Upper lobe of left lung (tissue), 6 donors: Measurements from ENCODE around the gene LCK. TPM values are rescaled to one million over a fixed set of nuclear protein-coding genes. Genes with fewer than 3 reads are reported as not detected.

ENCODE experiments used
- ATAC-seq, 2 donors: fragments of 200-7000 bp; cut with Tn5 transposase; one replicate each; pipeline ENCODE4 v1.9.1; 2022; ENCODE audit warnings: mild to moderate bottlenecking in 2 of 2, moderate library complexity in 2 of 2; ENCODE audit not compliant: low FRiP score in 2 of 2
- DNase-seq, 2 donors: peaks; one replicate each; pipeline ENCODE4 v3.0.0-alpha.2; 2019 to 2020
- H3K27ac ChIP-seq, 4 donors: fragments of 200-600 bp; sonication (generic); one replicate each; pipeline ENCODE4 v1.5.1; 2016 to 2019
- H3K27me3 ChIP-seq, 4 donors: fragments of 200-600 bp; sonication (generic); one replicate each; pipeline ENCODE4 v1.5.1; 2017 to 2019
- H3K36me3 ChIP-seq, 4 donors: fragments of 200-600 bp; sonication (generic); one replicate each; pipeline ENCODE4 v1.5.1; 2016 to 2019
- H3K4me1 ChIP-seq, 4 donors: fragments of 200-600 bp; sonication (generic); one replicate each; pipeline ENCODE4 v1.5.1; 2018 to 2019
- H3K4me3 ChIP-seq, 4 donors: fragments of 200-600 bp; sonication (generic); one replicate each; pipeline ENCODE4 v1.5.1; 2017 to 2019; ENCODE audit warnings: mild to moderate bottlenecking in 2 of 4, moderate library complexity in 1 of 4
- H3K9me3 ChIP-seq, 4 donors: fragments of 200-600 bp; sonication (generic); one replicate each; pipeline ENCODE4 v1.5.1; 2018 to 2019
- EP300 ChIP-seq, 4 donors: sonication (generic); formaldehyde crosslinking; IDR thresholded peaks; one replicate each; pipeline ENCODE4 v1.5.1; 2017; ENCODE audit warnings: antibody characterized with exemption in 4 of 4, control low read depth in 2 of 4
- POLR2A ChIP-seq, 4 donors: fragments of 450-650 bp; IDR thresholded peaks; one replicate each; pipeline ENCODE4 v1.5.1; 2016 to 2017; ENCODE audit warnings: antibody characterized with exemption in 4 of 4, mild to moderate bottlenecking in 2 of 4
- POLR2AphosphoS5 ChIP-seq, 2 donors: sonication (generic); formaldehyde crosslinking; IDR thresholded peaks; one replicate each; pipeline ENCODE4 v1.5.1; 2017; ENCODE audit warnings: antibody characterized with exemption in 2 of 2
- WGBS, 2 donors: methylation state at CpG; one replicate each; pipeline ENCODE4 v1.1.5; 2017 to 2018; 5-methylcytosine and 5-hydroxymethylcytosine counted together
- total RNA-seq, 6 donors: library from RNA; depleted of rRNA in 4 of 6; stranded (reverse); fragments of >200 nt in 4 of 6; gene quantifications; one replicate each; pipeline versions ENCODE4 v1.1.0 to v1.2.1, GENCODE V29; 2016 to 2021
- TF ChIP-seq, protein P1 (sequence below), 6 experiments: fragments of 450-650 bp in 4 of 6; fragments of 200-600 bp in 2 of 6; sonication (generic) in 2 of 6; IDR thresholded peaks; one replicate each; pipeline ENCODE4 v1.5.1; 2016 to 2019; ENCODE audit warnings: antibody characterized with exemption in 6 of 6
- donor health status: DM: no; HTN: no; CAD: no; lungs with moderate emphysema.
- donor health status: DM: no; HTN: yes; CAD: no; lungs with severe emphysema.

Gene LCK
- total RNA-seq, 6 donors from 2014 or later, result 5.1 to 25.1 (median 7.7) TPM

DNA sequence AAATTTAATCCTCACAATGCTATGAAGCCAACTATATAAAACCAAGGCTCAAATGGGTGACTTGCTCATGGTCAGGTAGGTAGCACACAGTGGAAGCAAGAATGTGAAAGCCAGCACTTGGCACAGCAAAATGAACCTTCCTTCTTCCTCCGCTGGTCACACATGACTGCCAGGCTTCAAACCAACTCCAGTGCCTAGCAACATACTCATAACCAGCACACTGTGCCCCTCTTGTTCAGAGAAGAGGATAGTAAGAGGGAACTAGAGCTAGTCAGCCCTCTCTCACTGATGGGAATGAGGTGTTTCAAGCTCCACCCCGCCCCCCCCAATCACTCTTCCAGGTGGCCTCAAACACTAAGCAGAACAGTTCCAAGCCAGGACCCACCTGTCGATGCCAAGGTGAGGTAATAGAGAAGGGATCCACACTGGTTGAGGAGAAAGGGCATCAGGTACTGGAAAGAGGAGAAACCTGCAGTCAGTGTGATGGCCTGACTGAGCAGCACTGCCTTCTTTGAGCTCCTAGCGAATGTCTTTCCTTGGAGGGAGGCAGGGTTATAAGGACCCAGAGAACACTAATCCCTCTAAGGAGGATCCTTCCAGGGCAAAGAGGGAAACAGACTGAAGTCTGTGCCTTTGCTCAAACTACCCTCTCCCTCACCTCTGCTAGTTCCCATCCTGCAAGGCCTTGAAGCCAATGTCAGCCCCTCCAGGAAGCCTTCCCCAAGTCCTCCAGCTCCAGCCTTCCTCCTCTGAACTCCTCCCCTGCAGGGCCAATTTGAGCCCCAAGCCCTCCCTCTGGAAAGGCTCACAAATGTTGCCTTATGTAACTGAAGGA is 30.1 kb upstream of the LCK start:
- peaks cover 15 to 51% (median 34%) of the 10 kb centered on the region in 4 donors for H3K36me3 ChIP-seq
- ATAC-seq (no peak), DNase-seq (no peak)
- TF ChIP-seq POLR2A (IDR thresholded peaks at IDR 0.05), result no peak
- no peak for TF ChIP-seq EP300 (IDR thresholded peaks at IDR 0.05)
- TF ChIP-seq POLR2AphosphoS5 (IDR thresholded peaks at IDR 0.05), result no peak
- TF ChIP-seq, protein P1, sequence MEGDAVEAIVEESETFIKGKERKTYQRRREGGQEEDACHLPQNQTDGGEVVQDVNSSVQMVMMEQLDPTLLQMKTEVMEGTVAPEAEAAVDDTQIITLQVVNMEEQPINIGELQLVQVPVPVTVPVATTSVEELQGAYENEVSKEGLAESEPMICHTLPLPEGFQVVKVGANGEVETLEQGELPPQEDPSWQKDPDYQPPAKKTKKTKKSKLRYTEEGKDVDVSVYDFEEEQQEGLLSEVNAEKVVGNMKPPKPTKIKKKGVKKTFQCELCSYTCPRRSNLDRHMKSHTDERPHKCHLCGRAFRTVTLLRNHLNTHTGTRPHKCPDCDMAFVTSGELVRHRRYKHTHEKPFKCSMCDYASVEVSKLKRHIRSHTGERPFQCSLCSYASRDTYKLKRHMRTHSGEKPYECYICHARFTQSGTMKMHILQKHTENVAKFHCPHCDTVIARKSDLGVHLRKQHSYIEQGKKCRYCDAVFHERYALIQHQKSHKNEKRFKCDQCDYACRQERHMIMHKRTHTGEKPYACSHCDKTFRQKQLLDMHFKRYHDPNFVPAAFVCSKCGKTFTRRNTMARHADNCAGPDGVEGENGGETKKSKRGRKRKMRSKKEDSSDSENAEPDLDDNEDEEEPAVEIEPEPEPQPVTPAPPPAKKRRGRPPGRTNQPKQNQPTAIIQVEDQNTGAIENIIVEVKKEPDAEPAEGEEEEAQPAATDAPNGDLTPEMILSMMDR (IDR thresholded peaks at IDR 0.05), result no peak
- no peaks in the 10 kb centered on the region for H3K27me3 ChIP-seq
- H3K4me1 ChIP-seq, result peaks cover 19 to 33% (median 29%) of the 10 kb centered on the region in 4 donors
- H3K27ac ChIP-seq, result peak overlapping the region; percentile 89 to 97 (median 92)
- WGBS, 2 donors, result 89 to 91% methylated on average over 3 to 4 of the region's 4 CpGs
- peak overlapping the region in 3 of 4 donors; percentile 85 to 93 (median 90) for H3K4me3 ChIP-seq
- H3K9me3 ChIP-seq, result no peaks in the 10 kb centered on the region

- Histone ChIP-seq H3K4me1 (peaks cover 19 to 33% (median 29%) of the 10 kb centered on the region in 4 donors), H3K27me3 (no peaks in the 10 kb centered on the region), H3K4me3 (peak overlapping the region; percentile 83 to 93 (median 88)), H3K36me3 (peaks cover 13 to 51% (median 35%) of the 10 kb centered on the region in 4 donors), H3K27ac (peak overlapping the region; percentile 89 to 97 (median 92)), H3K9me3 (no peaks in the 10 kb centered on the region)
- 9 to 15% methylated on average over 13 of the region's 13 CpGs for WGBS, 2 donors
- ATAC-seq (no peak), DNase-seq (no peak)
- TF ChIP-seq EP300 (IDR thresholded peaks at IDR 0.05) (no peak), POLR2A (IDR thresholded peaks at IDR 0.05) (no peak), POLR2AphosphoS5 (IDR thresholded peaks at IDR 0.05) (no peak)
- TF ChIP-seq, protein P1 (IDR thresholded peaks at IDR 0.05), result no peak
These were observed 29.5 kb upstream of the LCK start for GRCh38 chr1:32221581-32221979.

DNA sequence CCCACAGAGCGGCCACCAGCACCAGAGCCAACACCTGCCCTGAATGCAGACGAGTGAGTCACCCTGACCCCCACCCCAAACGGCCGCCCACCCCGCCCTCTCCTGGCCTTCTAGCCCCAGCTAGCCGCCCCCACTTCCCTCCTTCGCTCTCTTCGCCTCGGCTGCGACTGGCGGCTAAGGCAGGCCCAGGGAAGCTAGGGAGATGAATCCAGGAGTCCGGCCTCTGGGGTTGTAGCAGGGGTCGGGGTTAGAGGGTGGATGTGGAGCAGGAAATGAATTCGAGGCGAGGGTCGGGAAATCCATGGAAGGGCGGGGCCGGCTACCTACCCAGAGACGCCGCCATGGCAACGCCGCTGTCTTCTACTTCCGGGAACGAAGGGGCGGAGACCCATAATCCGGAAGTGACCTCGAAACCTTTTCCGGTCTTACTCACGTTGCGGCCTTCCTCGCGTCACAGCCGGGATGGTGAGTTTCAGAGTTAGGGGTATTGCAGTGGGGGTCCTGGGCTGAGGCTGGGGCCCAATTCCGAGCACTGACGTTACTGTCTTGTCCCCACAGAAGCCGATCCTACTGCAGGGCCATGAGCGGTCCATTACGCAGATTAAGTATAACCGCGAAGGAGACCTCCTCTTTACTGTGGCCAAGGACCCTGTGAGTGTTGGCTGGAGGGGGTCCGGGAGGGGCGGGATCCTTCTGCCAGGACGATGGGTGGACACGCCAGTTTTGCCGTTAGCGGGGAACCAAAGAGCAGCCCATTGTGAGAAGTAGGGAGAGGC is 28.9 kb upstream of the LCK start, which contains the start of the genes EIF3I and TMEM234:
TSS of gene EIF3I (plus strand) at position 428 of the 776 bp plus-strand sequence. CDS start at position 463, 35 bp downstream.
TSS of gene TMEM234 (minus strand) at position 374 of the 776 bp plus-strand sequence. CDS start at position 343, 31 bp downstream.
- WGBS, 2 donors, result 0 to 1% methylated on average over 33 to 43 of the region's 46 CpGs
- Histone ChIP-seq H3K4me1 (peaks cover 19 to 33% (median 29%) of the 10 kb centered on the region in 4 donors), H3K4me3 (peak within 1 kb of the TSS; percentile 83 to 93 (median 88)), H3K9me3 (no peaks in the 10 kb centered on the region), H3K27ac (peak within 1 kb of the TSS; percentile 89 to 97 (median 92)), H3K27me3 (no peaks in the 10 kb centered on the region), H3K36me3 (peaks cover 9 to 51% (median 37%) of the 10 kb centered on the region in 4 donors)
- DNase-seq, result peak; percentile 87 to 96
- ATAC-seq, result peak; percentile 95 to 98
- peak in 1 of 4 donors; percentile 74 for TF ChIP-seq EP300 (IDR thresholded peaks at IDR 0.05)
- TF ChIP-seq, protein P1 (IDR thresholded peaks at IDR 0.05), result no peak
- peak; percentile 97 to 99 for TF ChIP-seq POLR2AphosphoS5 (IDR thresholded peaks at IDR 0.05)
- peak in 3 of 4 donors; percentile 62 to 81 (median 62) for TF ChIP-seq POLR2A (IDR thresholded peaks at IDR 0.05)

DNA sequence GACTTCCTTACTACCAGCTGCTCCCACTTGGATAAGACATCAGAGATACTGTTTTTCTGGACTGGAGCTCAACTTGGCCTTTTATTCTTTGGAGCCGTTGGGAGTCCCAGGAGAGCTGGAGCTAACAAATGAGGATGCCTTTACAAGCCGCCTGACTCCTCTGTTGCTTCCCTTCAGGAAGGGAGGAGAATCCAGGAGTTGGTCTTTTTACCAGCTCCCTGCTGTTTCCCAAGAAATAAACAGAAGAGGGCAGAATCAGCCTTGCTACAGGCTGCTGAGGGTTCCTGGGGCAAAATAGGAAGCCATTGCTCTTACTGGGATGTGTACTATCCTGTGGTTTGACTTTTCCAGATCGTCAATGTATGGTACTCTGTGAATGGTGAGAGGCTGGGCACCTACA is 27.4 kb upstream of the LCK start:
- WGBS, 2 donors, result 73 to 91% methylated on average over 3 of the region's 3 CpGs
- ATAC-seq, result no peak
- Histone ChIP-seq H3K36me3 (peaks cover 13 to 60% (median 48%) of the 10 kb centered on the region in 4 donors), H3K4me1 (peaks cover 19 to 33% (median 29%) of the 10 kb centered on the region in 4 donors), H3K9me3 (no peaks in the 10 kb centered on the region), H3K27ac (peak overlapping the region; percentile 89 to 97 (median 92)), H3K4me3 (peak overlapping the region in 1 of 4 donors; percentile 93), H3K27me3 (no peaks in the 10 kb centered on the region)
- TF ChIP-seq, protein P1 (IDR thresholded peaks at IDR 0.05), result no peak
- TF ChIP-seq EP300 (IDR thresholded peaks at IDR 0.05), result no peak
- no peak for TF ChIP-seq POLR2A (IDR thresholded peaks at IDR 0.05)
- TF ChIP-seq POLR2AphosphoS5 (IDR thresholded peaks at IDR 0.05), result no peak
- no peak for DNase-seq
